GM12801 (cell line): ENCODE measurements around the gene MAPK8IP1.

ENCODE experiments used
- TF ChIP-seq, protein P1 (sequence below): IDR thresholded peaks from one replicate; pipeline ENCODE4 v1.5.1; 2011; ENCODE audit warnings: control low read depth; ENCODE audit not compliant: insufficient read length; ENCODE audit errors: extremely low read depth

The MAPK8IP1 gene

DNA sequence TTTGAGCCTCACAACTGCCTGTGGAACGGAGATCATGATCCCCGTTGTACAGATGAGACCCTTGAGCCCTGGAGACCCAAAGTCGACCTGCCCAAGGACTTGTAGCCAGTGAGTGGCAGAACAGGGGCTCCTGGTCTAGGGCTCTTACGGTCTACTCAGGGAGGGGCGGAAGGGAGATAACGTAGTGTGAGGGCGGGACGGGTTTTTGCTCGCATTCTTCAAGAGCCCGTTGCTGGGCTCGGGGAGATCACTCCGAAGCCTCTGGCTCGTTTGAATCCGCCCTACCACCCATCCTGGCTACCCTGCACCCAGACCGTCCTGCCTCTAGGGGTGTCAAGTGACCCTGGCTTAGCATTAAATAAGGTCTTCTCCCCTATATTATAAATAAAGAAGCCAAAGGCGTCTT lies 37.5 kb upstream of the MAPK8IP1 start:
- TF ChIP-seq, protein P1, sequence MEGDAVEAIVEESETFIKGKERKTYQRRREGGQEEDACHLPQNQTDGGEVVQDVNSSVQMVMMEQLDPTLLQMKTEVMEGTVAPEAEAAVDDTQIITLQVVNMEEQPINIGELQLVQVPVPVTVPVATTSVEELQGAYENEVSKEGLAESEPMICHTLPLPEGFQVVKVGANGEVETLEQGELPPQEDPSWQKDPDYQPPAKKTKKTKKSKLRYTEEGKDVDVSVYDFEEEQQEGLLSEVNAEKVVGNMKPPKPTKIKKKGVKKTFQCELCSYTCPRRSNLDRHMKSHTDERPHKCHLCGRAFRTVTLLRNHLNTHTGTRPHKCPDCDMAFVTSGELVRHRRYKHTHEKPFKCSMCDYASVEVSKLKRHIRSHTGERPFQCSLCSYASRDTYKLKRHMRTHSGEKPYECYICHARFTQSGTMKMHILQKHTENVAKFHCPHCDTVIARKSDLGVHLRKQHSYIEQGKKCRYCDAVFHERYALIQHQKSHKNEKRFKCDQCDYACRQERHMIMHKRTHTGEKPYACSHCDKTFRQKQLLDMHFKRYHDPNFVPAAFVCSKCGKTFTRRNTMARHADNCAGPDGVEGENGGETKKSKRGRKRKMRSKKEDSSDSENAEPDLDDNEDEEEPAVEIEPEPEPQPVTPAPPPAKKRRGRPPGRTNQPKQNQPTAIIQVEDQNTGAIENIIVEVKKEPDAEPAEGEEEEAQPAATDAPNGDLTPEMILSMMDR = no peak

DNA sequence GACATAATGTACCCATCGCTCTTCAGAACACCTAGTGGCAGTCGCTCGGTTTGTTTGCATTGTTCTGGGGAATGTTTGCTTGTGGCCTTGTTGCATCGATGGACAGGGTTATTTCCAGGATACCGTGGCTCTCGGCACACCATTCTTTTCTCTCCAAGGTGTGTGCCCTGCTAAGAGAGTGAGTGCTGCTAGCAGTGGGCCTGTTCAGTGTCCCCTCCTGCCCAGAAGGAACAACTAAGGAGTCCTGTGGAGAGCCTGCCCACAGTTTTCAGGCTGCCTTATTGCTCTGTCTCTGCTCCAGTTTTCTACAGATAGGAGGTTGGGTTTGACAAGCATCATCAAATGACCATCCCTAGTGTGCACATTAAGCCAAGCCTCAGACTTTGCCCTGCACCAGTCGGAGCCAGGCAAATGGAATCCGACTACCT lies 36.8 kb upstream of the MAPK8IP1 start:
- TF ChIP-seq, protein P1 = no peak

DNA sequence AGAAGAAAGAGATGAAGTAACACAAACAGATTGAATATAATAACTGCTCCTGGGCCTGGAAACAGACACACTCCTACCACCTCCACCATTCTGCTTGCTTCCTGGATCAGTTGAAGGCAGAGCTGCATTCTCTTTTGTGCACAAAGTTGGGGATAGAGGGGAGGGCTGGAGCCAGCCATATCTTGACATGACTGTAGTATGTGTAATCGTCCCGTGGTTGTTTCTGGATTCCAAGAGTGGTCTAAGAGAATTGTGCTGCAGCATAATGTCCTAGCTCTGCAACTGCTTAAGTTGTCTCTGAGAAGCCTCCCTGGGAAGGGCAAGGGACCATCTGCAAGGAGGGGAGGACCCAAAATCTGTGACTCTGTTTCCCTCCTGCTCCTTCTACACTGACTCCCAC lies 35.0 kb upstream of the MAPK8IP1 start:
- TF ChIP-seq, protein P1 = no peak

DNA sequence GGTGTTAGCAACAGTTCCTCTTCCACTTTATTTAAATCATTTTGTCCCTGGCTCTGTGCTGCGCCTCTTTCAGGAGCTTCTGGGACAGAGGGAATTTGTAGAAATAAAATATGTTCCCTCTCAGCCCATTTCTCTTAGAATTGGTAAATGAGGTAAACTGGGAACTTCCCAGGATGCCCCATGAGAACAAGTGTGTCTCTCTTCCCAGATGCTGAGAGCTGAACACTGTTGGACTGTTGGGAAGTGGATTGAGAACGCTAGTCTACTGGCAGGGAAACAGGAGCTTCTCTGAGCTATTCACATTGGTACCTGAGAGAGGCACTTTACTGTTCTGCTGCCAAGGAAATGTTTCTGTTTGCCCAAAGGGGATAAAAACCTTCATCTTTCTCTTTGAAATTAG lies 34.2 kb upstream of the MAPK8IP1 start:
- TF ChIP-seq, protein P1 = no peak

DNA sequence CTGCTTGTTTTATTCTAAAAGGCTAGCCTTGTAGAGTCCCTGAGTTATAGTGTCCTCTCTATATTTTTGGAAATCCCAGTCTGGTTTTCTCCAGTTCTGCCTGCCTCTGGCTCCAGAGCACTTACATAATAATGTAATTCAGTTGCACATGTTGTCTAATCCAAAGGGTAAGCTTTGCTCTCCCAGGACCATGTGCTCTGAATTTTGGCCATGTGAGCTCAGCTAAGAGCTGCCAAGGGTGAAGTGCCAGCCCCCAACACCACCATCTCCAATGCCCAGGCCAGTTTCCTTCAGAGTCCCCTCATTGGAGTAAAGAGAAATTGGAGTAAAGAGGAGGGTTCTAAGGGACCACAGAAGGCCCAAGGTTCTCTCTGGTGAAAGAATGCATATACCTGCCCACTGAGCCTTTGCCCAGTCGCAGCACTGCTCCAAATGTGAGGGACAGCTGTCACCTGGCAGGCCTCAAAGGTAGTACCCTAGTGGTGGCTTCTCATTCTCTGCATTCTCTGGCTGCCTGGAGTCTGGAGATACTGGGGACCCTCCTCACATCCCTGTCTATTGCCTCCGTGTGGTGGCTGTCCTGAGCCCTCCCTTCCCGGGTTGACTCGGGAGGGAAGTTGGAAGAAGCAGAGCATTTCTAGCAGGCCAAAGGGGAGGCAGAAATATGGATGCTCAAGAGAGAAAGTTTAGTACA lies 33.3 kb upstream of the MAPK8IP1 start:
- TF ChIP-seq, protein P1 = no peak

DNA sequence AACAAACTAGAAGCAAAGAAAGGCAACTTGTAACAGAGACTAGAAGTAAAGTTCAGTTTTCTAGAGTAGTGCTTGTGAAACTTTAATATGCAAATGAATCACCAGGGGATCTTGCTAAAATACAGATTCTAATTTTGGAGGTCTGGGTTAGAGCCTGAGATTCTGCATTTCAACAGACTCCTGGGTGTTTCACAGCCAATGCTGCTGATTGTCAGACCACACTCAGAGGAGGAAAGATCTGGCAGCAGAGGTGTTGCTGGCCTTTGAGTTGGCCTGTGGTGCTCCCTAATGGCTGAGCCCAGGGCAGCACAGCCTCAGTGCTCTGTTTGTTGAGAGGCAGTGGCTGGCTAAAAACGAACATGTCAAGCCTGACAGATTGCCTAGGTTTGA lies 32.7 kb upstream of the MAPK8IP1 start:
- TF ChIP-seq, protein P1 = no peak

DNA sequence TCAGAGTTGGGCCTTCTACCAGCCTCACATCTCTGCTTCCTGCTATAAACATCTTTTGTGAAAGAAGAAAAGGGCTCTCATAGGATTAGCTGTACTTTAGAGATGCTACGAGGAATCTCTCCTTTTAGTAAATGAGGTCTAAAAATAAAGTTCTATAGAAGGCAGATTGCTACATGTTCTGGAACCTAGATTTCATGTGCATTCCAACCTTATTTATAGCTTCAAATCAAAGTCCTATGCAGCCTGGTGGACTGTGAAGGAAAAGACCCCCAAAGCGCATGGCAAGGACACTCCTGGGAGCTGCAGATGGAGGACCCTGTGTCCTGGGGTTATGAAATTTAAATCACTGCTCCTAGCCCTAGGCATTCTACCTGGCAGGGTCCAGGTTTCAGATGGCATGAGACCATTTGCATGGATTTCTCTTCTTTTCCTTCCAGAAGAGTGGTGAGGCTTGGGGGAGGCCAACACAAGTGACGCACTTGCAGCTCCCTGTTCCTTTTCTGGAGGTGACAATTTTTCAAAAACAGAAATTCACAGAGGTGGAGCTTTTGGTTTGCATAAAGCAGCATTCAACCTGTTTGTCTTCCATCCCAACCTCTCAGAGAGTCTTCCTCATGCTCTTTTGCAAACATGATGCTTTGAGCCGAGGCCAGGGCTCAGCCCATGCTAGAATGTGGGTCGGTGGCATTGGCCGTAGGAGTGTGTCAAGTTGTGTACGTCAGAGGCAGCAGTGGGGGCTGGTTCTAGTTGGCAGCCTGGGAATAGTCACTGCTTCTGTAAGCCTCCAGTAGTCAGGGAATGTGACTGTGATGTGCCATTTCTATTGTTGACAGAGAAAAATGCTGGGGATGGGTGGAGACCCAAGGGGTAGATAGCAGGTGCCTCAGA lies 31.9 kb upstream of the MAPK8IP1 start:
- TF ChIP-seq, protein P1 = no peak
